ENCODE measurements around the gene GNG7.

DNA sequence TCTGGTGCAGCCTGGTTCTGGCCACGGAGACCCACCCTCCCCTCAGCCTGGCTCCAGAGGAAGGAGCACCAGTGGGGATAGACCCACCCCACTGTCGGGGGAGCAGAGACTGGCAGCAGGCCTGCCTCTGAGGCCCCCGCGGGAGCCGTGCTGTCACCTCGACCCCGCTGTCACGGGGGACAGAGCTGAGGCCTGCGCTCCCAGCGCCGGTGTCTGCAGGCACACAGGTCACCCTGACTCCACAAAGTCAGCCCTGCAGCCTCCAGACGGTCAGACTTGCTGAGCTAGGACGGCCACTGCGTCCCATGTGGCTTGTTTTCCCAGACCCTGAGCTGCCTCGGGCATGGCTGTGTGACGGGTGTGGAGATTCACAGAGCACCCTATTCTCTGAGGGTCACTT, 32.3 kb downstream of the GNG7 start:
- no peak for TF ChIP-seq EZH2phosphoT487 (IDR thresholded peaks at IDR 0.05; ENCODE audit: borderline replicate concordance)
- TF ChIP-seq, protein P1, sequence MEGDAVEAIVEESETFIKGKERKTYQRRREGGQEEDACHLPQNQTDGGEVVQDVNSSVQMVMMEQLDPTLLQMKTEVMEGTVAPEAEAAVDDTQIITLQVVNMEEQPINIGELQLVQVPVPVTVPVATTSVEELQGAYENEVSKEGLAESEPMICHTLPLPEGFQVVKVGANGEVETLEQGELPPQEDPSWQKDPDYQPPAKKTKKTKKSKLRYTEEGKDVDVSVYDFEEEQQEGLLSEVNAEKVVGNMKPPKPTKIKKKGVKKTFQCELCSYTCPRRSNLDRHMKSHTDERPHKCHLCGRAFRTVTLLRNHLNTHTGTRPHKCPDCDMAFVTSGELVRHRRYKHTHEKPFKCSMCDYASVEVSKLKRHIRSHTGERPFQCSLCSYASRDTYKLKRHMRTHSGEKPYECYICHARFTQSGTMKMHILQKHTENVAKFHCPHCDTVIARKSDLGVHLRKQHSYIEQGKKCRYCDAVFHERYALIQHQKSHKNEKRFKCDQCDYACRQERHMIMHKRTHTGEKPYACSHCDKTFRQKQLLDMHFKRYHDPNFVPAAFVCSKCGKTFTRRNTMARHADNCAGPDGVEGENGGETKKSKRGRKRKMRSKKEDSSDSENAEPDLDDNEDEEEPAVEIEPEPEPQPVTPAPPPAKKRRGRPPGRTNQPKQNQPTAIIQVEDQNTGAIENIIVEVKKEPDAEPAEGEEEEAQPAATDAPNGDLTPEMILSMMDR (conservative IDR thresholded peaks at IDR 0.05; ENCODE audit: low read length) = no peak
